NCI-H146 (cell line): ENCODE results near the gene CTPS2.

ENCODE experiments used
- DNase-seq: peaks from one replicate; lab custom pipeline; 2025; lab: John Stamatoyannopoulos, UW

The CTPS2 gene

GRCh38 chrX:16558489-16558888 is 154.0 kb downstream of the CTPS2 start:
- DNase-seq: no peak

- no peak for DNase-seq
Observed at GRCh38 chrX:16552546-16552945, 159.9 kb downstream of the CTPS2 start.

- DNase-seq: no peak
Observed at GRCh38 chrX:16547644-16548043, 164.8 kb downstream of the CTPS2 start.

- DNase-seq: no peak
Observed at GRCh38 chrX:16544969-16545368, 167.5 kb downstream of the CTPS2 start.
